Ovary (tissue), 9 donors: ENCODE measurements around the gene LDLRAD4. TPM values are rescaled to one million over a fixed set of nuclear protein-coding genes. Genes with fewer than 3 reads are reported as not detected.

Experiments
- DNase-seq, 5 donors: peaks; one replicate each; pipeline ENCODE4 v3.0.0-alpha.2; 2019 to 2020
- H3K27ac ChIP-seq, 2 donors: fragments of 200-600 bp; one replicate each; pipeline versions ENCODE4 v1.5.1 to v1.8.0; 2019 to 2022
- H3K27me3 ChIP-seq: fragments of 200-600 bp; one replicate; pipeline ENCODE4 v1.8.0; 2022
- H3K36me3 ChIP-seq: fragments of 200-600 bp; sonication (generic); one replicate; pipeline ENCODE4 v1.5.1; 2019
- H3K4me1 ChIP-seq: one replicate; pipeline ENCODE4 v1.8.1; 2013; ENCODE audit warnings: mild to moderate bottlenecking, moderate library complexity; ENCODE audit not compliant: insufficient read depth
- H3K4me3 ChIP-seq: fragments of 200-600 bp; sonication (generic); one replicate; pipeline ENCODE4 v1.5.1; 2017
- H3K9me3 ChIP-seq, 2 donors: fragments of 200-600 bp in 1 of 2; sonication (generic) in 1 of 2; one replicate each; pipeline versions ENCODE4 v1.5.1 to v1.8.1; 2013 to 2019; ENCODE audit warnings: mild to moderate bottlenecking in 1 of 2, moderate library complexity in 1 of 2
- CTCF ChIP-seq, 3 donors: fragments of 450-650 bp in 2 of 3; fragments of 200-600 bp in 1 of 3; IDR thresholded peaks; one replicate each; pipeline versions ENCODE4 v1.5.1 to v1.8.0; 2016 to 2022; ENCODE audit warnings: antibody characterized with exemption in 3 of 3, mild to moderate bottlenecking in 1 of 3
- EP300 ChIP-seq: sonication (generic); formaldehyde crosslinking; IDR thresholded peaks from one replicate; pipeline ENCODE4 v1.6.1; 2017; ENCODE audit warnings: antibody characterized with exemption
- POLR2A ChIP-seq: fragments of 450-650 bp; IDR thresholded peaks from one replicate; pipeline ENCODE4 v1.6.1; 2017; ENCODE audit warnings: antibody characterized with exemption, mild to moderate bottlenecking, moderate library complexity
- WGBS, 3 donors: extraction: QIAGEN DNeasy Blood & Tissue Kit in 1 of 3; methylation state at CpG; one replicate each; pipeline versions ENCODE4 v1.1.5 to v1.1.7; 2013 to 2017; 5-methylcytosine and 5-hydroxymethylcytosine counted together
- intact Hi-C, 4 donors: fragments of 100-400 bp; cut with DNase I; formaldehyde crosslinking; loops; one replicate each; pipeline versions ENCODE4 v1.11.0 to v1.15.1; 2022 to 2023
- polyA plus RNA-seq, 2 donors: library from polyadenylated mRNA; stranded (reverse); fragments of 200-250 nt in 1 of 2; fragments of 350-450 nt in 1 of 2; fragmentation: Illumina TruSeq in 1 of 2; extraction: RNeasy Lipid Tissue Mini Kit (QIAGEN cat#74804) in 1 of 2; gene quantifications; one replicate each; pipeline ENCODE4 v1.2.3, GENCODE V29; 2013 to 2014
- total RNA-seq, 7 donors: library from RNA; depleted of rRNA in 2 of 7; stranded (reverse); fragments of >200 nt in 2 of 7; fragmentation: NEBNext Ultra II Directional in 3 of 7; extraction: Animal tissue kit (Norgen Biotek cat#: 25700) in 3 of 7; gene quantifications; one replicate each; pipeline versions ENCODE4 v1.1.0 to v1.2.4, GENCODE V29; 2016 to 2023
- donor health status: DM: no; HTN: no; CAD: no; lungs with moderate emphysema.
- donor health status: DM: no; HTN: no; CAD: no.
- donor health status: Bipolar disorder and iron deficiency.
- donor health status: DM: yes; HTN: yes; CAD: no.
- donor health status: DM: no; HTN: no; CAD: no.
- donor health status: DM: yes; HTN: yes; CAD: no.

Gene LDLRAD4
- total and polyA plus RNA-seq, 9 donors, result 2.3 to 31.6 (median 8.3) TPM

DNA sequence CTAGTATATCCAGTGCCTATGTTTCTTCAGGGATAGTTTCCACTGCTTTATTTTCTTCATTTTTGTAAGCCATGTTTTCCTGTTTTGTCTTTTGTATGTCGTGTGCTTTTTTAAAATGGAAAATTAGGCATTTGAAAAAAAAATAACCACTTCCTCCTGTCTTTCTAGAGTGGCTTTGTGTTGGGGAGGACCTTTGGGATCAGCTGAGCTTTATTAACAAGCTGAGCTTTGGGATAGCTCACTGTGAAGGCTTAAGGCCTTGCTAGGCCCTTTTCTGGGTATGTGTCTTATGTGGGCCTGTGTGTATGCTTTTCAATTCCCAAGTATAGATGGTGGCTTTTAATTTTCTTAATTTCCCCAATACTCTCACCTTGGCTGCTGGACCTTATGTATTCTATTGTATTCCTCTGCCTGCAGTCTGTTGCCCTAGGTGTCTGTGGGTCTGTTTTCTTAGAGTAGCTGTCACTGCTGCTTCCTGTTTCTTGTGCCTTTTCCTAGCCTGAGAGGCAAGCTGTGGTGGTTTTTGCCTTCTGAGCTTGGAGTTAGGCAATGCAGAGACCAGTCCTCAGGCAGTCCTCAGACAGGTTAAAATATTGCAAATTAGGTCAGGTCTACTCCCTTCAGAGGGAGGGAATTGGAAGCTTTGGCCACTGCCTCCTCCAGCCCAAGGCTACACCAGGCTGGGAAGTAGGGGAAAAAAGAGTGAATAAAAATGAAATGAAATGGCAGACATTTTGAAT is 134.7 kb downstream of the LDLRAD4 start:
- DNase-seq, result no peak
- H3K27ac ChIP-seq, result no peak overlapping the region
- no peaks in the 10 kb centered on the region for H3K36me3 ChIP-seq
- no peaks in the 10 kb centered on the region for H3K4me1 ChIP-seq
- intact Hi-C loops, result no loop called here
- no peak for TF ChIP-seq CTCF (IDR thresholded peaks at IDR 0.05)
- no peak for TF ChIP-seq EP300
- no peak for TF ChIP-seq POLR2A
- no peaks in the 10 kb centered on the region for H3K9me3 ChIP-seq
- H3K4me3 ChIP-seq, result no peak overlapping the region
- 54 to 60% (median 56%) methylated on average over 1 of the region's 1 CpG for WGBS, 3 donors
- H3K27me3 ChIP-seq, result no peaks in the 10 kb centered on the region

DNA sequence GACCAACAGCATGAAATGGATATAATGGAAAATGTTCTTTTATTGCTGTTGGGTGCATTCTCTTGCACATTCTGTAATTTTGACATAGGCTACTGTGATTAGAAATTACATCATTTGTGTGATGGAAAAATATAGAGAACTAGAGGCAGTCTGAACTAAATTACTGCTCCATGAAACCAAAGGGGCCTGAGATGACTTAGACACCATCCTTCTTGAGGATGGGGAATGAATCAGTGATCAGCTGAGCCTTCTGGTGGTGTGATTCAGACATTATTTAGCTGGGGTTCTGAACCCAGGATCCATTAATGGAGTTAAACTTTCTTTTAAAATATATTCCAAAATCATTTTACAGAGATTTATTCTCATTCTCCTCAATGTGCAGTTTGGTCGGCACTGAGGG is 135.8 kb downstream of the LDLRAD4 start:
- H3K4me3 ChIP-seq, result no peak overlapping the region
- DNase-seq, result no peak
- 88 to 95% (median 89%) methylated on average over 1 of the region's 1 CpG for WGBS, 3 donors
- H3K27me3 ChIP-seq, result no peaks in the 10 kb centered on the region
- H3K9me3 ChIP-seq, result no peaks in the 10 kb centered on the region
- H3K4me1 ChIP-seq, result no peaks in the 10 kb centered on the region
- no peaks in the 10 kb centered on the region for H3K36me3 ChIP-seq
- intact Hi-C loops, result no loop called here
- no peak for TF ChIP-seq EP300
- no peak for TF ChIP-seq POLR2A
- no peak for TF ChIP-seq CTCF (IDR thresholded peaks at IDR 0.05)
- H3K27ac ChIP-seq, result no peak overlapping the region

DNA sequence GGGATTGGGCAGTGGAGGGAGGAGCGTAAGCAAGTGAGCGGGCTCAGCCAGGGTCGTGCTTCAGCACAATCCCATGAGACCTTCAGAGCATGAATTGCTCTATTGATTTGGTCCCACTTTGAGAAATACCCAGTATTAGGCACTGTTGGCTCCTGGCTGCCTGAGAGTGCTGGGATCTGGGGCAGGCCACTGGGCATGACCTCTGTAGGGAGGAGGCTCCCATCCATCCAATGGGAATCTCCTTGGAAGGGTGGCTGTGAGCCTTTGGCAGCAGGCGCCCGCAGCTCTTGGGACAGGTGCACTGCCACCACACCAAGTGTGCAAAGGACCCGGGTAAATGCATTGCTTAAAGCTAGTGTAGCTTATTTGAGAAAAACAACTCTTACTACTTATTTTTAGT is 137.5 kb downstream of the LDLRAD4 start:
- Histone ChIP-seq H3K4me1 (no peaks in the 10 kb centered on the region), H3K27ac (no peak overlapping the region), H3K36me3 (no peaks in the 10 kb centered on the region), H3K27me3 (no peaks in the 10 kb centered on the region), H3K4me3 (no peak overlapping the region), H3K9me3 (no peaks in the 10 kb centered on the region)
- no peak for TF ChIP-seq EP300
- TF ChIP-seq CTCF (IDR thresholded peaks at IDR 0.05), result no peak
- no peak for TF ChIP-seq POLR2A
- no peak for DNase-seq
- intact Hi-C loops, result no loop called here
- WGBS, 3 donors, result 92 to 95% (median 93%) methylated on average over 6 of the region's 6 CpGs

DNA sequence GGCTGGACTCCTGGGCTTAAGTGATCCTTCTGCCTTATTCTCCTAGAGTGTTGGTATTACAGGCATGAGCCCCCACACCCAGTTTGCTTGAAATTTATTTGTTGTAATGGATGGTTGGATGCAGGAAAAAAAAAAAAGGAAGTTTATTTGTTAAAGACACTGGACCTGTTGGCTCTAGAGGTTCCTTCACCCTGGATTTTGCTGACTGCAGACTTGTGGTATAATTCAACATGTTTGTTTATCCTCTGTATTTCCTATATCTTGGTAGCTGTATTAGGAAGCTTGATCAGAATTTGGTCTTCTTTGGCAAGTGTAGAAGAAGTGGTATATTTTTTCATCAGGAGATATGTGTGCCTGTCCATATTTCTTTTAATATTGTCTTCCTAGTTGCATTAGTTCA is 138.7 kb downstream of the LDLRAD4 start:
- intact Hi-C loops, result no loop called here

More for the DNA sequence above, 138.7 kb downstream of the LDLRAD4 start:
- Histone ChIP-seq H3K4me1 (no peaks in the 10 kb centered on the region), H3K9me3 (no peaks in the 10 kb centered on the region), H3K36me3 (no peaks in the 10 kb centered on the region), H3K4me3 (no peak overlapping the region), H3K27me3 (no peaks in the 10 kb centered on the region), H3K27ac (no peak overlapping the region)
- no peak for DNase-seq
- TF ChIP-seq EP300, result no peak
- no peak for TF ChIP-seq POLR2A
- TF ChIP-seq CTCF (IDR thresholded peaks at IDR 0.05), result no peak
